Fibroblast of skin of right biceps (primary cell): ENCODE measurements around the gene C1QTNF8.

ENCODE experiments used
- DNase-seq: peaks from one replicate; pipeline ENCODE4 v3.0.0-alpha.2; 2013

C1QTNF8 gene

DNA sequence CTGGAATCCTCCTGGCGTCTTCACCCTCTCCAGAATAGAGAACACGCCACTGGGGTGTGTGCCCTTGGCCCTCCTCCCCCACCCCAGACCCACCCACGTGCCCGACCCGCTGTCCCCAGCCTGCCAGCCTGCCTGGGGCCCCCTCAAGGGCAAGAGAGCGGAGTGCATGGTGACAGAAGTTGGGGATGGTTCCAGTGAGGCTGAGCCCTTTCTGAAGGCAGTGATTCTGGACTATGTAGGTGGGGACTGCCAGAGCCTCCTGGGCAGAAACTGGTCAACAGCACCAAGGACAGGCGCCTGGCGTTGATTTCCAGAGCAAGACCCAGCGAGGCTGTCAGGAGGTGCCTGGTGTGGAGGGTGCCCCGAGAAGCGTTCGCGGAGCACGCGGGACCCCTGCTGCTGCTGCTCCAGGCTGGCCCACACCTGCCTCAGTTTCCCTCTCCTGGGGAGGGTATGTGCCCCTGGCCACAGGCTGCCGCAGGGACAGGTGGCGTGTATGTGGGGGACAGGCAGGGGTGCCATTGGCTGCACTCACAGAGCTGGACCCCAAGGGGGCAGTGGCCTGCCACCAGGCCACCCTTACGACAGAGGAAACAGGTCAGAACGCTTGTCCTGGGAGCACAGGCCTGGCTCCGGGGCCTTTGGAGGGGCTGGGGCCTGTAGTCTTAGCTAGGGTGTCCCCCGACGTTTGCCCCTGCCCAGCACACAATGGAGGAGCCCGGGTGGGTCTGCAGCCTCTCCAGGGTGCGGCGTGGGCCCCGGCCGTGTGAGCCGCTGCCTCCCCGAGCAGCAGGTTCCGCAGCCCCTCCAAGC, 22.3 kb downstream of the C1QTNF8 start:
- no peak for DNase-seq

DNA sequence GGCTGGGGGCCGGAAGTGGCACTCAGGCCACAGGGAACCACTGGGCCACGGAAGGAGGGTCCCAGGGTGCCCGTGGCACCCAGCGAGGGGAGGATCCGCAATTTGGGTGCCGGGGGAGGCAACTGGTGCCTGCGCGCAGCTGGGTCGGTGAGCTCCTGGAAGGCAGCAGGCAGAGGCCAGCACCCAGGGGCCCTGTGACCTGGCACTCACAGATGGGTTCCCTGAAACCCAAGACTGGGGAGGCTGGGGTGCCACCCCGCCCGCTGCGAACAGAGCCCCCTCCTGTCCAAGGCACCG, 22.8 kb downstream of the C1QTNF8 start:
- DNase-seq = no peak

DNA sequence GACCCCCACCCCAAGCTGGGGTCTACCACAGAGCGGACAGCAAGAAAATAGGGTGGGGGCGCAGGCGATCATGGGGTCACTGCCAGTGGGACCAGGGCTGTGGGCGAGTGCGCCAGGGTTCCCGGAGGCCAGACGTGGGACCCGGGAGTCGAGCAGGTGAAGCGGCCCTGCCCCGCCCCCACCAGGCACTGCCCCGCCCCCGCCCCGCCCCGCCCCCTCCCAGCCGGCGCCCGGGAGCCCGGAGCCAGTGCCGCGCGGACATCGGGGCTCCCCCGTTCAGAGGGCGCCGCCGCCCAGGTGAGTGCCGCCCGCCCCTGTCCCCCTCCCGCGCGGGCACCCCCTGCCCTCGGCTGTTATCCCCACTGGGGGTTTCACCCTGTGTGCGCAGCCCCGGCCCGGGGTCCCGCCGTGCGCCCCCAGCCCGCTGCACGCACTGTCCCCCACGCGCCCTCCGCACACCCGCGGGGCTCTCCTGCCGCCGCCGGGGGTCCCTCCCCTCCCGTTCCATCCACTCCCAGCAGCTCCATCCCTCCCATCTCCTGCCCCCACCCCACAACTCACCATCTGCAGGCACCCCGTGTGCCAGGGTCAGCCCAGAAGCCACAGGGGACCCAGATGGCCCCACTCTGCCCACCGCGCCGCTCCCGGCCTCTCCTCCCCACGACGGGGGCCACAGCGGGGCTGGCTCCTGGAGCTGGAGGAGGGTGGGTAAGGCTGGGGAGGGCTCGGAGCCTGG, 23.4 kb downstream of the C1QTNF8 start, which contains the start of gene SSTR5:
TSS of gene SSTR5 (plus strand) at position 222 of the 736 bp plus-strand sequence. CDS start 6,122 bp downstream, outside the sequence.
- DNase-seq = no peak

DNA sequence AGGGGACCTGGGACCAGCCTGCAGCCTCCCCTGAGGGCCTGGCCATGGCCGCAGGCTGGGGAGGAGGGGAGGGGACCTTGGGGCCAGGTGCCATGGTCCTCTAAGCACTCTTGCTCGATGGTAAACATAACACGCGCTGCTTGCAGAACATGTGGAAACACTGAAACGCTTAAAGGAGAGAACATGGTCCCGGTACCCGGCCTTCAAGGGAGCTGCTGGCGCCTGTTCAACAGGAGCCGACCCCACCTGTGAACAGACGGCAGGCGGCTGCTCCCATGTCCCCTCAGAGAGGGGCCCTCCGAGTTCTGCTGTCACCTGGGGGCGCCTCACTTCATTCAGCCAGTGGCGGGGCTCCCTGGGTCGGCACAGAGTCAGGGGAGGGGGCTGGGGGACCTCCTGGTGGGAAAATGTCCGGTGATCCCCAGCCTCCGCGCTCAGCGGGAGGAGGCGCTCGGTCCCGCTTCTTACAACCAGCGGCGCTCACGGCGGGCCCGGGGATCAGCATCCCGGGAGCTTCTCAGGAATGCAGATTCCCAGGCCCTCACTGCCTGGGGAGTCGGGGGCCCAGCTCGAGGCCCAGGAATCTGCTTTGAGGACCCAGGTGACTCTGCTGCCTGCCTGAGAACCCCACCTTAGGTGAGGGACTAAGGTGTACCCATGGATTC, 24.4 kb downstream of the C1QTNF8 start:
- DNase-seq = no peak

GRCh38 chr16:1070864-1071408, 25.1 kb downstream of the C1QTNF8 start:
- DNase-seq = no peak

- no peak for DNase-seq
Observed at GRCh38 chr16:1070084-1070863, 25.8 kb downstream of the C1QTNF8 start.

- no peak for DNase-seq
Observed at GRCh38 chr16:1069154-1069553, 26.9 kb downstream of the C1QTNF8 start.

DNA sequence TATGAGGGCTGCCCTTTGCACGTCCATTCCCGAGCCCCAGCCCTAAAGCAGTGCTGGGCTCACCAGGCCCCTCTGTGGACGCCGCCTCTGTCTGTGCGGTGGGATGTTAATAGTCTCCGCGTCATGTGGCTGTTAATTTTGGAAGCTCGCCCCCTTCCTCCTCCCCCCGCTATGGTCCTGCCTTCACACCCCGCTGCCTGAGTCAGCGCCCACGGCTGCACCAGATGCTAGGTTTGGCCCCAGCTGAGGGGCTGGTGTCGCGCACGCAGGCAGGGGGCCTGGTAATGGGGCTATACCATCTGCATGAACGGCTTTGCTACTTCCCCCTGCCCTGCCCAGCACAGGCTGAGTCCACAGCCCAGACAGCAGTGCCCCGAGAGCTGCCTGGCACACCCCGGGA, 27.6 kb downstream of the C1QTNF8 start:
- no peak for DNase-seq

GRCh38 chr16:1067629-1068028, 28.4 kb downstream of the C1QTNF8 start:
- DNase-seq = no peak

DNA sequence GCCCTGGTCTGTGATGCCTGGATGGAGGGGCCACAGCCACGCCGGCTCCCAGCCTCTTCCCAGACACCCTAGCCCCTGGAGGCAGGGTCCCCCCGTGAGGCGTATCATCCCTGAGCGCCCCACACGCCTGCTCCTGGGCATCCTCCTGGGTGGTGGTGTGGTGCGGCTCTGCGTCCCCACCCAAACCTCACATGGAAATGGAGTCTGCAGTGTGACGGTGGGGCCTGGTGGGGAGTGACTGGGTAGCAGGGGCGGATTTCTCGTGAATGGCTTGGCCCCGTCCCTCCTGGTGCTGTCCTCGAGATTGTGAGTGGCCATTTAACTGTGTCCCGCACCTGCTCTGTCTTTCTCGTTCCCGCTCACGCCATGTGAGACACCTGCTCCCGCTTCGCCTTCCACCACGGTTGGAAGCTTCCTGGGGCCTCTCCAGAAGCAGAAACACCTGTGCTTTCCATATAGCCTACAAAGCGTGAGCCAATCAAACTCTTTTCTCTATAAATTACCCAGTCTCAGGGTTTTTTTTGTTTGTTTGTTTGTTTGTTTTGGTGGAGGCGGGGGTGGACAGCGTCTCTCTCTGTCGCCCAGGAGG, 29.4 kb downstream of the C1QTNF8 start:
- no peak for DNase-seq

DNA sequence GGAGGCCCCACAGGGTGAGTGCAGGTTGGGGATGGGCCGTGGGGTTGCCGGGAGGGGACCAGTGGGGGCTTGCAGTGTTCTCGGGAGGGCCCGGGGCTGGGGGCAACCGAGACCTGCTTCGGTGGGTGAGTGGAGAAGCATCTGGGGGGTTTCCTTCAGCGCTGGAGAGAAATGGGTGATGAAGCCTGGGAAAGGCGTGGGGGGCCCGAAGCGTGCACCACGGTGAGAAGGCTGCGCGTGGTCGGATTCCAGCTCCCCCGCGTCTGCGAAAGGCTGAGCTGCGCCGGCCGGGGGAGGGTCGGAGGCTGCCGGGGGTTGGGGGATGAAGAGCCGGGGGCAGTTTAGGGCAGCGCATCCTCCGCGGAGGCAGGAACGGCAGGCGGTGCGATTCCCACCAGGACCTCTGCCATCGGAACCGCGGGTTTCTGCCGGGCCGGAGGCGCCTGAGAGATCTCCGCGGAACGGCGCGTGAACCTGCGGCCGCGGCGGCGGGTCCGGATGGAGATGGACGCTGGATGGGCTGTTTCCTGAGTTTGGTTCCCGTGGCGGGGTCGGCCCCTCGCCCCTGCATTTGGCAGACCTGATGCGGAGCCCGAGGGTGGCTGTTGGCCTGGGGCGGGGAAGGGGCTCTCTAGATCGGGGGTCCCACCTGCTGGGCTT, 30.4 kb downstream of the C1QTNF8 start:
- no peak for DNase-seq

- DNase-seq = no peak
Observed at GRCh38 chr16:1063728-1064127, 32.3 kb downstream of the C1QTNF8 start.

GRCh38 chr16:1062895-1063294, 33.1 kb downstream of the C1QTNF8 start:
- no peak for DNase-seq

GRCh38 chr16:1061769-1062505, 34.1 kb downstream of the C1QTNF8 start:
- no peak for DNase-seq

- no peak for DNase-seq
Observed at GRCh38 chr16:1060416-1061340, 35.4 kb downstream of the C1QTNF8 start.

DNA sequence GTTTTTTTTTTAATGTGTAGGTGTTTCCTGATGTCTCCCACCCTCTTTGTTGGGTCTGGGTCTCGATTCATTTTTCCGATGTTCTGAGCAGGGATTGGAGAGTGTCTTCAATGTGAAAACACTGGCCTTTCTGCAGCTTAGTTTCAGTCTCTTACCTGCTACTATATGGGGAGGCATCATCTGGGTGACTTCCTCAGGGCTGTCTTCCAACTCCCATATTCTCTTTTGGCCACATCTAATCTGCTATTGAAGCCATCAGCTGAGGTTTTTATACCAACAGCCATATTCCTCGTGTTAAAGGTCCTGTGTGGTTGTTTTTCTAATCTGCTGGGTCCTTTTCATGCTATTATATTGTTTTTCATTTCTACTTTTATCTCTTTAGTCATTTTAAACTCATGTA, 36.7 kb downstream of the C1QTNF8 start:
- DNase-seq = no peak

- DNase-seq = no peak
Observed at GRCh38 chr16:1058216-1058615, 37.8 kb downstream of the C1QTNF8 start.

DNA sequence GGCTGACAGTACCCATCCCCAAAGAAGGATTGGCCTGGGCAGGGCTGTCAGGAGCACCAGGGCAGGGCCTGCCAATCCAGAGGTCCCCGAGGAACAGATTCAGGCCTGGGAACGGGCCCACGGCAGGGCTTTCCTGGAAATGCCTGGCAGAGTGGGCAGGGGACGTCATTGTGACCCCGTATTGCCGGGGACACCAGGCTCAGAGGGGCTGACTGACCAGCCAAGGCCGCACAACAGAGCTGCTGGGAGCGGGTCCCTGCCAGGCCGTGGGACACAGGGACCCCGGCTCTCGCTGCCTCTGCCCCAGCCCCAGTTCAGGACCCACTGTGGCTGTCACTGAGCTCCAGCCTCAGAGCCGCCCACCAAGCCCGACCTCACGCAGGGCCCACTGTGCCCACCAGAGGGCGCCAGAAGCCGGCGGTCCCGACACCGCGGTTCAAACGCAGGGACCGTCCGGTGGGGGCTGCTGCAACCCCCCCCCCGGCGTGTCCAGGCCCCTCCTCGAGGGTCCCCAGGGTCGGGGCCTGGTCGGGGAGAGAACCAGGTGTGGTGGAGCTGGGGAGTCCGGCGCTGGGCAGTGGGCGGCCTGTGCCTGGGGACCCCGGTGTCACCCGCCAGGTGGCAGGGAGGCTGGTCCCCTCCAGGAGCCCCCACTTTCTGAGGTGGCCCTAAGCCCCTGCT, 38.7 kb downstream of the C1QTNF8 start:
- no peak for DNase-seq

DNA sequence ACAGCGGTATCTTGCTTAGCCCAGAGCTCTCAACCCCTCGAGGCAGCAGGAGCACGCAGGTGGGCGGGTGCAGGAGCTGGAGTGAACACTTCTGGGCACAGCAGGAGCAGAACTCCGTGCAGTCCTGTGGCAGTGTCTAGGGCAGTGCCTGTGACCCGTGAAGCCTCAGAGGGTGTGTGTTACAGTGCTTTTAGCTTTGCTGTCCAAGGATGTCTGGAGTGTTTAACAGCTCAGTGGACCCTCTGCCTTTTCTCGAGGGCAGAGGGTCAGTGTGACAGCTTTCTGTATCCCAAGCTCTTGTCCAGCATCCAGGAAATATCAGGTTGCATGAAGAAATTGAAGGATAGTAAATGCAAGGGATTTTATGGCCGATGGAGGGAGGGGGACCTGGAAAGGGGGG, 39.8 kb downstream of the C1QTNF8 start:
- no peak for DNase-seq
